OCI-LY1 (cell line): ENCODE data around the gene DAAM2.

Source experiments
- H2AFZ ChIP-seq: fragments of 200-600 bp; sonication (generic), shearing (Covaris generic); 2 replicates; pipeline ENCODE4 v1.6.0; 2014; ENCODE audit warnings: antibody characterized with exemption, mild to moderate bottlenecking, low read length
- H3F3A ChIP-seq: fragments of 200-600 bp; sonication (generic), shearing (Covaris generic); 2 replicates; pipeline ENCODE4 v1.6.0; 2014; ENCODE audit warnings: mild to moderate bottlenecking, antibody characterized with exemption, low read length, moderate library complexity; ENCODE audit not compliant: insufficient read depth
- H3K27ac ChIP-seq: fragments of 200-600 bp; sonication (generic); 2 replicates; pipeline ENCODE4 v1.5.1; 2014; ENCODE audit warnings: low read length, mixed run types, mild to moderate bottlenecking, low read depth; ENCODE audit not compliant: poor library complexity, severe bottlenecking
- H3K27me3 ChIP-seq: fragments of 200-600 bp; sonication (generic); 2 replicates; pipeline ENCODE4 v1.6.0; 2014; ENCODE audit warnings: antibody characterized with exemption, mild to moderate bottlenecking, low read length, moderate library complexity; ENCODE audit not compliant: insufficient read depth
- H3K36me3 ChIP-seq: fragments of 200-600 bp; sonication (generic); 2 replicates; pipeline ENCODE4 v1.6.1; 2014; ENCODE audit warnings: mild to moderate bottlenecking, antibody characterized with exemption, low read length, moderate library complexity, mixed read lengths; ENCODE audit not compliant: insufficient read depth
- H3K4me1 ChIP-seq: fragments of 200-600 bp; sonication (generic); 2 replicates; pipeline ENCODE4 v1.5.1; 2014; ENCODE audit warnings: mild to moderate bottlenecking, low read length, moderate library complexity; ENCODE audit not compliant: insufficient read depth, severe bottlenecking
- H3K4me2 ChIP-seq: fragments of 200-600 bp; sonication (generic), shearing (Covaris generic); 2 replicates; pipeline ENCODE4 v1.6.1; 2014; ENCODE audit warnings: low read length
- H3K4me3 ChIP-seq: fragments of 200-600 bp; sonication (generic); 2 replicates; pipeline ENCODE4 v1.5.1; 2014; ENCODE audit warnings: low read length, low read depth, mild to moderate bottlenecking, mixed read lengths; ENCODE audit not compliant: poor library complexity, severe bottlenecking
- H3K79me2 ChIP-seq: fragments of 200-600 bp; shearing (Covaris generic); 2 replicates; pipeline ENCODE4 v1.6.1; 2016; ENCODE audit warnings: mixed run types, low read length, mixed read lengths; ENCODE audit not compliant: insufficient read depth
- H3K9ac ChIP-seq: fragments of 200-600 bp; sonication (generic), shearing (Covaris generic); 2 replicates; pipeline ENCODE4 v1.6.1; 2014; ENCODE audit warnings: mild to moderate bottlenecking, low read length, mixed read lengths
- H3K9me2 ChIP-seq: fragments of 200-600 bp; sonication (generic), shearing (Covaris generic); 2 replicates; pipeline ENCODE4 v1.6.1; 2014; ENCODE audit warnings: low read depth, mild to moderate bottlenecking, low read length, mixed read lengths
- H3K9me3 ChIP-seq: fragments of 200-600 bp; shearing (Covaris generic); 2 replicates; pipeline ENCODE4 v1.6.1; 2014; ENCODE audit warnings: low read length, mixed read lengths
- H4K20me1 ChIP-seq: fragments of 200-600 bp; sonication (generic), shearing (Covaris generic); 2 replicates; pipeline ENCODE4 v1.6.0; 2016; ENCODE audit warnings: mild to moderate bottlenecking, low read length; ENCODE audit not compliant: insufficient read depth
- CTCF ChIP-seq: fragments of 200-600 bp; sonication (generic), shearing (Covaris generic); IDR thresholded peaks from 2 replicates; pipeline ENCODE4 v1.5.1; 2017; ENCODE audit warnings: mild to moderate bottlenecking, antibody characterized with exemption, low read length, moderate library complexity, mixed read lengths
- EZH2 ChIP-seq: fragments of 200-600 bp; sonication (generic), shearing (Covaris generic); IDR thresholded peaks from 2 replicates; pipeline ENCODE4 v1.8.0; 2017; ENCODE audit warnings: borderline replicate concordance, mixed run types, mild to moderate bottlenecking, antibody characterized with exemption, low read length, moderate library complexity, mixed read lengths

DAAM2 gene

GRCh38 chr6:39882531-39882899, 90.3 kb downstream of the DAAM2 start:
- Histone ChIP-seq H3K9ac (no peak overlapping the region), H2AFZ (no peak overlapping the region), H3K27me3 (no peaks in the 10 kb centered on the region), H3K4me3 (no peak overlapping the region), H3K27ac (no peak overlapping the region), H3K36me3 (no peaks in the 10 kb centered on the region), H3K4me2 (no peak overlapping the region), H3K9me3 (no peaks in the 10 kb centered on the region), H4K20me1 (no peaks in the 10 kb centered on the region), H3F3A (no peaks in the 10 kb centered on the region), H3K4me1 (no peaks in the 10 kb centered on the region), H3K9me2 (no peaks in the 10 kb centered on the region), H3K79me2 (no peaks in the 10 kb centered on the region)
- TF ChIP-seq CTCF, result no peak
- TF ChIP-seq EZH2, result no peak

GRCh38 chr6:39884696-39885095, 92.5 kb downstream of the DAAM2 start:
- Histone ChIP-seq H2AFZ (no peak overlapping the region), H3K4me2 (no peak overlapping the region), H3K9ac (no peak overlapping the region), H3K36me3 (no peaks in the 10 kb centered on the region), H3K9me3 (no peaks in the 10 kb centered on the region), H3K27ac (no peak overlapping the region), H3K4me1 (no peaks in the 10 kb centered on the region), H3K79me2 (no peaks in the 10 kb centered on the region), H3F3A (no peaks in the 10 kb centered on the region), H4K20me1 (no peaks in the 10 kb centered on the region), H3K27me3 (no peaks in the 10 kb centered on the region), H3K4me3 (no peak overlapping the region), H3K9me2 (no peaks in the 10 kb centered on the region)
- TF ChIP-seq EZH2, result no peak

- H3K27me3 ChIP-seq, result no peaks in the 10 kb centered on the region
- H3K79me2 ChIP-seq, result no peaks in the 10 kb centered on the region
- H3K4me3 ChIP-seq, result no peak overlapping the region
- H3K9ac ChIP-seq, result no peak overlapping the region
- TF ChIP-seq CTCF, result no peak
- TF ChIP-seq EZH2, result no peak
- H3K27ac ChIP-seq, result no peak overlapping the region
- no peaks in the 10 kb centered on the region for H3K9me3 ChIP-seq
- no peaks in the 10 kb centered on the region for H4K20me1 ChIP-seq
- no peaks in the 10 kb centered on the region for H3K9me2 ChIP-seq
- no peaks in the 10 kb centered on the region for H3K4me1 ChIP-seq
- no peaks in the 10 kb centered on the region for H3K36me3 ChIP-seq
- H2AFZ ChIP-seq, result no peak overlapping the region
- H3F3A ChIP-seq, result no peaks in the 10 kb centered on the region
- H3K4me2 ChIP-seq, result no peak overlapping the region
These were observed 93.5 kb downstream of the DAAM2 start for GRCh38 chr6:39885691-39886090.

GRCh38 chr6:39886871-39887270, 94.7 kb downstream of the DAAM2 start:
- H3K36me3 ChIP-seq, result no peaks in the 10 kb centered on the region
- no peaks in the 10 kb centered on the region for H3F3A ChIP-seq
- no peaks in the 10 kb centered on the region for H3K9me3 ChIP-seq
- no peaks in the 10 kb centered on the region for H3K4me1 ChIP-seq
- H3K4me3 ChIP-seq, result no peak overlapping the region
- no peak overlapping the region for H3K9ac ChIP-seq
- H2AFZ ChIP-seq, result no peak overlapping the region
- H3K9me2 ChIP-seq, result no peaks in the 10 kb centered on the region
- no peaks in the 10 kb centered on the region for H3K79me2 ChIP-seq
- no peaks in the 10 kb centered on the region for H3K27me3 ChIP-seq
- no peaks in the 10 kb centered on the region for H4K20me1 ChIP-seq
- no peak overlapping the region for H3K4me2 ChIP-seq
- H3K27ac ChIP-seq, result no peak overlapping the region
- TF ChIP-seq EZH2 (no peak), CTCF (no peak)
